Osteocyte (in vitro differentiated cells): Measurements from ENCODE around the gene MAPRE2. TPM values are rescaled to one million over a fixed set of nuclear protein-coding genes. Genes with fewer than 3 reads are reported as not detected.

Experiments
- DNase-seq: peaks from one replicate; pipeline ENCODE4 v3.0.0; 2021; ENCODE audit warnings: mixed read lengths; ENCODE audit not compliant: unreplicated experiment; ENCODE audit errors: extremely low spot score
- H3K27ac Mint-ChIP-seq: one replicate; pipeline ENCODE4 v1.8.0; 2021; ENCODE audit warnings: mild to moderate bottlenecking, mixed read lengths; ENCODE audit not compliant: unreplicated experiment
- H3K27me3 Mint-ChIP-seq: one replicate; pipeline ENCODE4 v1.8.0; 2021; ENCODE audit warnings: mixed read lengths; ENCODE audit not compliant: unreplicated experiment
- H3K36me3 Mint-ChIP-seq: one replicate; pipeline ENCODE4 v1.8.0; 2021; ENCODE audit warnings: mixed read lengths; ENCODE audit not compliant: unreplicated experiment
- H3K4me1 Mint-ChIP-seq: one replicate; pipeline ENCODE4 v1.8.0; 2021; ENCODE audit warnings: mixed read lengths; ENCODE audit not compliant: unreplicated experiment
- H3K4me3 Mint-ChIP-seq: one replicate; pipeline ENCODE4 v1.8.0; 2021; ENCODE audit warnings: mild to moderate bottlenecking, moderate library complexity, mixed read lengths; ENCODE audit not compliant: unreplicated experiment
- H3K9me3 Mint-ChIP-seq: one replicate; pipeline ENCODE4 v1.8.0; 2021; ENCODE audit warnings: mixed read lengths; ENCODE audit not compliant: unreplicated experiment
- CTCF ChIP-seq: fragments of 200-600 bp; sonication (generic); IDR thresholded peaks from 2 replicates; pipeline ENCODE4 v1.5.0; 2021; ENCODE audit warnings: antibody characterized with exemption, mild to moderate bottlenecking, moderate library complexity
- total RNA-seq: library from RNA; stranded (reverse); gene quantifications from 2 replicates; pipeline ENCODE4 v1.2.1, GENCODE V29; 2021

The MAPRE2 gene
- total RNA-seq, 1 donor from 2014 or later = 50.0 TPM

- Mint-ChIP-seq H3K27ac (peak overlapping the region; percentile 90), H3K4me3 (no peak overlapping the region), H3K4me1 (peaks cover 31% of the 10 kb centered on the region), H3K9me3 (no peaks in the 10 kb centered on the region), H3K36me3 (peaks cover 3% of the 10 kb centered on the region), H3K27me3 (no peaks in the 10 kb centered on the region)
- no peak for TF ChIP-seq CTCF
- DNase-seq = no peak
These were observed 76.8 kb downstream of the MAPRE2 start for GRCh38 chr18:35117951-35118411.

DNA sequence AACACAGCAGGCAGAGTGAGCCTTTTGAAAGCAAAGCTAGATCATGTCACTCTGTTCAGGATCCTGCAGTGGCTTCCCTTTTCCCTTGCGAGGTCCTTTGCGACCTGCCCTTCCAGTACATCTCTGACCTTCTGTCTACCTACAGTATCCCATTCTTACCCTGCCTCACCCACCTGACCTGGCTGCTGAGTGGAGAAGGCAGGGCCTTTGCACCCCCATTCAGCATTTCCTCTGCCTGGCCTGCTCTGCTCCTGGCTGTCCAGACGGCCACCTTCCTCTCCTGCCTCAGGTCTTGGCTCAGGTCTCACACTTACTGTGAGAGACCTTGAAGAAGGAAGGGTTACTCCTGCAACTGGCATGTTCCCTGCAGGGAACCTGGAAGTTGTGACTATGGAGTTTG lies 77.4 kb downstream of the MAPRE2 start:
- no peak for DNase-seq
- Mint-ChIP-seq H3K27me3 (no peaks in the 10 kb centered on the region), H3K9me3 (no peaks in the 10 kb centered on the region), H3K4me1 (peaks cover 35% of the 10 kb centered on the region), H3K36me3 (peaks cover 3% of the 10 kb centered on the region), H3K4me3 (no peak overlapping the region), H3K27ac (peak overlapping the region; percentile 90)
- no peak for TF ChIP-seq CTCF

- no peak overlapping the region for H3K4me3 Mint-ChIP-seq
- peaks cover 35% of the 10 kb centered on the region for H3K4me1 Mint-ChIP-seq
- H3K27ac Mint-ChIP-seq = no peak overlapping the region
- H3K9me3 Mint-ChIP-seq = no peaks in the 10 kb centered on the region
- no peaks in the 10 kb centered on the region for H3K27me3 Mint-ChIP-seq
- DNase-seq = no peak
- TF ChIP-seq CTCF = no peak
- H3K36me3 Mint-ChIP-seq = peaks cover 3% of the 10 kb centered on the region
These were observed 79.8 kb downstream of the MAPRE2 start for GRCh38 chr18:35121038-35121437.

- Mint-ChIP-seq H3K4me1 (peaks cover 34% of the 10 kb centered on the region), H3K36me3 (peaks cover 3% of the 10 kb centered on the region), H3K27ac (no peak overlapping the region), H3K9me3 (no peaks in the 10 kb centered on the region), H3K4me3 (no peak overlapping the region), H3K27me3 (no peaks in the 10 kb centered on the region)
- no peak for DNase-seq
- no peak for TF ChIP-seq CTCF
These were observed 80.3 kb downstream of the MAPRE2 start for GRCh38 chr18:35121531-35121930.

DNA sequence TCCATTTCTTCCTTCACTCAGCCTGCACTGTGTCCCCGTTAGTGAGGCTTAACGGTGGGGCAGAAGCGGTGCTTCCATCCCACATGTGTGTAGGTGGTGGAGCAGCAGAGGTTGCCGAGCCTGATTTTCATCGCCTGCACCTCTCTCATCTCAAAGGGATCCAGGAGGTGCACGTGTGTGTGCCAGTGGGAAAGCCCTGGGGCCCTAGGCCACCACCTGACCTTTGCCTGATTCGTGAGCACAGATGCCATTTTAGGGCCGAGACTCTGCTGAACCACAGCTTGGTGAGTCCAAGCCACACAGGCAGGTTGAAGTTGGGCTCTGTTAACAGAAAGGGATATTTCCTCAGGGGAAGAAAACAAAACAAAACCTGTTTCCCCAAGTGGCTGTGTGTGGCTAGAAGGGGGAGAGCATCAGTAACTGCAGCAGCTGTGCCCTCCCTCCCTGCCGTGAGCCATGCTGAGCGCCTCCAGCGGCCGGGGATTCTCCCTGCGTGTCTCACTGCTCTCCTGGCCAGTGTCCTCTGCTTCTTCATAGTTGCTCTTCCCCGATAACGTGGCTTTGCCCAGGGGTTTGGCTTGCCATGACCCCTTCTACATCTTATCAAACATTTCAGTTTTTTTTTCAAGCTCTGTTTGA lies 81.5 kb downstream of the MAPRE2 start:
- Mint-ChIP-seq H3K4me3 (no peak overlapping the region), H3K4me1 (peaks cover 24% of the 10 kb centered on the region), H3K9me3 (no peaks in the 10 kb centered on the region), H3K27ac (no peak overlapping the region), H3K27me3 (no peaks in the 10 kb centered on the region), H3K36me3 (peaks cover 7% of the 10 kb centered on the region)
- DNase-seq = no peak
- TF ChIP-seq CTCF = peak; percentile 50
